H1 (cell line): ENCODE results near the gene CFAP100. TPM values are rescaled to one million over a fixed set of nuclear protein-coding genes. Genes with fewer than 3 reads are reported as not detected.

Experiments
- CTCF ChIA-PET: fragments of 300-600 bp; sonication (Branson Sonifier 250); formaldehyde crosslinking; loops from one replicate; lab custom pipeline; 2021; ENCODE audit not compliant: partially characterized antibody; lab: Charles Lee
- POLR2A ChIA-PET: fragments of 300-600 bp; sonication (Branson Sonifier 250); formaldehyde crosslinking; loops from one replicate; lab custom pipeline; 2021; ENCODE audit warnings: inconsistent platforms; ENCODE audit not compliant: partially characterized antibody; lab: Charles Lee
- DNase-seq, 2 experiments: peaks; one replicate each; pipeline versions ENCODE4 v3.0.0 to v3.0.0-alpha.2; 2010 to 2022; ENCODE audit warnings: low spot score in 2 of 2, low read depth in 1 of 2, mixed read lengths in 1 of 2
- FAIRE-seq: peaks from 2 replicates; lab custom pipeline; 2011; peaks lifted over from hg19 to GRCh38; lab: Jason Lieb, UNC
- H2AFZ ChIP-seq: 2 replicates; pipeline ENCODE4 v1.8.1; 2012; ENCODE audit warnings: low read length, inconsistent platforms
- H2AK5ac ChIP-seq: 2 replicates; pipeline ENCODE4 v1.6.1; 2013; ENCODE audit warnings: low read depth, low read length
- H2BK120ac ChIP-seq: replicated peaks from 2 replicates; pipeline ENCODE3; 2013; ENCODE audit warnings: low read depth, low read length, inconsistent platforms
- H2BK12ac ChIP-seq: 2 replicates; pipeline ENCODE4 v1.6.1; 2013; ENCODE audit warnings: low read depth, low read length
- H2BK15ac ChIP-seq: 2 replicates; pipeline ENCODE4 v1.6.1; 2013; ENCODE audit warnings: low read length
- H2BK20ac ChIP-seq: 2 replicates; pipeline ENCODE4 v1.6.1; 2013; ENCODE audit warnings: low read length
- H2BK5ac ChIP-seq: 2 replicates; pipeline ENCODE4 v1.6.1; 2013; ENCODE audit warnings: low read depth, low read length
- H3K14ac ChIP-seq: 2 replicates; pipeline ENCODE4 v1.6.1; 2013; ENCODE audit warnings: inconsistent platforms; ENCODE audit not compliant: insufficient read length
- H3K18ac ChIP-seq: 2 replicates; pipeline ENCODE4 v1.6.1; 2013; ENCODE audit warnings: low read length; ENCODE audit errors: extremely low read depth
- H3K23ac ChIP-seq: 2 replicates; pipeline ENCODE4 v1.6.1; 2013; ENCODE audit warnings: inconsistent platforms; ENCODE audit not compliant: insufficient read length
- H3K23me2 ChIP-seq: 2 replicates; pipeline ENCODE4 v1.6.1; 2013; ENCODE audit warnings: low read depth, low read length
- H3K27ac ChIP-seq: 2 replicates; pipeline ENCODE4 v1.6.1; 2011; ENCODE audit warnings: low read depth, low read length, inconsistent platforms
- H3K27me3 ChIP-seq, 4 experiments: replicated peaks in 1 of 4; 1 replicate in 1 of 4; 2 replicates in 3 of 4; pipeline versions ENCODE4 v1.6.1 to v1.8.1; 2011 to 2013; ENCODE audit warnings: low read length in 3 of 4, mild to moderate bottlenecking in 3 of 4, inconsistent platforms in 2 of 4, mixed read lengths in 2 of 4, moderate library complexity in 1 of 4; ENCODE audit not compliant: control insufficient read depth in 3 of 4, insufficient read depth in 3 of 4; ENCODE audit errors: extremely low read depth in 1 of 4
- H3K36me3 ChIP-seq, 4 experiments: 2 replicates each; pipeline versions ENCODE4 v1.6.1 to v1.8.1; 2011 to 2013; ENCODE audit warnings: mild to moderate bottlenecking in 4 of 4, low read length in 3 of 4, moderate library complexity in 2 of 4, control low read depth in 1 of 4, inconsistent platforms in 1 of 4; ENCODE audit not compliant: insufficient read depth in 4 of 4, control insufficient read depth in 2 of 4
- H3K4ac ChIP-seq: replicated peaks from 2 replicates; pipeline ENCODE3; 2013; ENCODE audit warnings: low read length, low read depth, mixed read lengths, inconsistent platforms; ENCODE audit not compliant: insufficient read length
- H3K4me1 ChIP-seq, 4 experiments: replicated peaks in 1 of 4; 1 replicate in 1 of 4; 2 replicates in 3 of 4; pipeline versions ENCODE4 v1.6.1 to v1.8.1; 2011 to 2013; ENCODE audit warnings: low read length in 3 of 4, inconsistent platforms in 2 of 4, mixed read lengths in 1 of 4; ENCODE audit not compliant: insufficient read depth in 4 of 4, control insufficient read depth in 3 of 4
- H3K4me2 ChIP-seq, 2 experiments: 2 replicates each; pipeline versions ENCODE4 v1.6.1 to v1.8.1; 2011 to 2013; ENCODE audit warnings: low read depth in 2 of 2, low read length in 2 of 2, control low read depth in 1 of 2, inconsistent platforms in 1 of 2, mild to moderate bottlenecking in 1 of 2; ENCODE audit not compliant: insufficient read depth in 1 of 2
- H3K4me3 ChIP-seq, 4 experiments: fragments of 200-600, 300-600 bp in 1 of 4; sonication (generic), shearing (Covaris generic), sonication (Bioruptor Twin) in 1 of 4; 2 replicates each; pipeline versions ENCODE4 v1.5.1 to v1.8.1; 2011 to 2016; ENCODE audit warnings: low read length in 4 of 4, low read depth in 3 of 4, control low read depth in 2 of 4, inconsistent platforms in 2 of 4, mild to moderate bottlenecking in 2 of 4, mixed read lengths in 1 of 4, moderate library complexity in 1 of 4; ENCODE audit not compliant: insufficient read depth in 2 of 4; ENCODE audit errors: extremely low read depth in 1 of 4
- H3K56ac ChIP-seq: replicated peaks from 2 replicates; pipeline ENCODE3; 2013; ENCODE audit warnings: low read depth, mild to moderate bottlenecking, mixed read lengths, low read length, inconsistent platforms; ENCODE audit not compliant: insufficient read length
- H3K79me1 ChIP-seq: 2 replicates; pipeline ENCODE4 v1.6.1; 2013; ENCODE audit warnings: low read depth, low read length, control low read depth
- H3K79me2 ChIP-seq, 2 experiments: 2 replicates each; pipeline versions ENCODE4 v1.6.1 to v1.8.1; 2012 to 2013; ENCODE audit warnings: low read length in 2 of 2, mild to moderate bottlenecking in 2 of 2, inconsistent platforms in 1 of 2; ENCODE audit not compliant: insufficient read depth in 2 of 2, control insufficient read depth in 1 of 2
- H3K9ac ChIP-seq, 4 experiments: replicated peaks in 1 of 4; 1 replicate in 1 of 4; 2 replicates in 3 of 4; pipeline versions ENCODE4 v1.6.1 to v1.8.1; 2011 to 2013; ENCODE audit warnings: low read depth in 3 of 4, low read length in 3 of 4, control low read depth in 2 of 4, mild to moderate bottlenecking in 2 of 4, moderate library complexity in 2 of 4, inconsistent platforms in 1 of 4; ENCODE audit errors: extremely low read depth in 1 of 4
- H3K9me3 ChIP-seq, 2 experiments: 2 replicates each; pipeline versions ENCODE4 v1.6.1 to v1.8.1; 2012 to 2013; ENCODE audit warnings: mild to moderate bottlenecking in 2 of 2, moderate library complexity in 2 of 2, control low read depth in 1 of 2, inconsistent platforms in 1 of 2, low read depth in 1 of 2, low read length in 1 of 2, mixed read lengths in 1 of 2; ENCODE audit not compliant: insufficient read depth in 2 of 2
- H4K20me1 ChIP-seq, 2 experiments: replicated peaks in 1 of 2; 2 replicates each; pipeline versions ENCODE3 to v1.8.1; 2011 to 2013; ENCODE audit warnings: inconsistent platforms in 2 of 2, low read length in 2 of 2, mild to moderate bottlenecking in 1 of 2; ENCODE audit not compliant: insufficient read depth in 2 of 2, control insufficient read depth in 1 of 2
- H4K5ac ChIP-seq: 2 replicates; pipeline ENCODE4 v1.6.1; 2013; ENCODE audit warnings: low read length, low read depth, mixed read lengths, inconsistent platforms; ENCODE audit not compliant: insufficient read length
- H4K8ac ChIP-seq: 2 replicates; pipeline ENCODE4 v1.8.0; 2013; ENCODE audit warnings: mild to moderate bottlenecking, moderate library complexity, low read length, inconsistent platforms; ENCODE audit not compliant: insufficient read depth; ENCODE audit errors: extremely low read depth
- H4K91ac ChIP-seq: replicated peaks from 2 replicates; pipeline ENCODE3; 2013; ENCODE audit warnings: low read length, mixed read lengths, inconsistent platforms; ENCODE audit not compliant: insufficient read length
- E2F6 ChIP-seq: IDR thresholded peaks from 2 replicates; pipeline ENCODE4 v1.6.1; 2012; ENCODE audit warnings: inconsistent platforms
- PHF8 ChIP-seq: fragments of 200-600 bp; sonication (generic); conservative IDR thresholded peaks from 2 replicates; pipeline ENCODE4 v1.7.1; 2012; ENCODE audit warnings: low read depth, mild to moderate bottlenecking, inconsistent platforms, low read length, moderate library complexity
- POLR2A ChIP-seq, 2 experiments: IDR thresholded peaks; 1 replicate in 1 of 2; 2 replicates in 1 of 2; pipeline ENCODE4 v1.6.1; 2011; ENCODE audit warnings: low read depth in 2 of 2, low read length in 2 of 2, mild to moderate bottlenecking in 2 of 2; ENCODE audit errors: control extremely low read depth in 1 of 2
- SAP30 ChIP-seq: fragments of 300-600 bp; sonication (generic); IDR thresholded peaks from 2 replicates; pipeline ENCODE4 v1.7.1; 2012; ENCODE audit warnings: low read length, moderate library complexity, mild to moderate bottlenecking, inconsistent platforms; ENCODE audit not compliant: insufficient read depth, insufficient replicate concordance
- SP1 ChIP-seq: IDR thresholded peaks from 2 replicates; pipeline ENCODE4 v1.6.1; 2011; ENCODE audit warnings: low read depth, low read length
- SP2 ChIP-seq: IDR thresholded peaks from 2 replicates; pipeline ENCODE4 v1.6.1; 2012; ENCODE audit warnings: mild to moderate bottlenecking, low read length, inconsistent platforms
- ZNF274 ChIP-seq: IDR thresholded peaks from 2 replicates; pipeline ENCODE4 v1.7.0; 2012; ENCODE audit warnings: low read length, borderline replicate concordance; ENCODE audit errors: extremely low read depth
- WGBS, 2 experiments: shearing (Covaris generic) in 1 of 2; methylation state at CpG; one replicate each; pipeline versions ENCODE4 v1.1.6 to v1.1.7; 2013 to 2015; ENCODE audit warnings: low lambda C conversion rate in 2 of 2, mixed read lengths in 2 of 2, inconsistent platforms in 1 of 2, low coverage in 1 of 2, missing lambda C conversion rate in 1 of 2; ENCODE audit not compliant: insufficient replicate concordance in 2 of 2, insufficient coverage in 1 of 2, insufficient read length in 1 of 2; ENCODE audit errors: extremely low coverage in 1 of 2, missing lambda C conversion rate in 1 of 2; 5-methylcytosine and 5-hydroxymethylcytosine counted together
- polyA plus RNA-seq, 7 experiments: library from polyadenylated mRNA; depleted of rRNA in 3 of 7; stranded (reverse) in 5 of 7; unstranded in 2 of 7; fragments of >200 nt in 5 of 7; fragments of 200-250 nt in 2 of 7; gene quantifications; 1 replicate in 5 of 7; 2 replicates in 1 of 7; 4 replicates in 1 of 7; pipeline versions ENCODE4 v1.2.1 to v1.2.3, GENCODE V29; 2011 to 2013; ENCODE audit warnings: missing spikeins in 2 of 7, mixed read lengths in 2 of 7
- total RNA-seq: library from RNA; stranded (reverse); fragmentation: NEBNext Ultra II Directional; extraction: Animal tissue kit (Norgen Biotek cat#: 25700); gene quantifications from 2 replicates; pipeline ENCODE4 v1.2.1, GENCODE V29; 2021
- TF ChIP-seq, protein P1 (sequence below): IDR thresholded peaks from 2 replicates; pipeline ENCODE4 v1.6.1; 2012; ENCODE audit warnings: inconsistent platforms

Gene CFAP100
- total and polyA plus RNA-seq, 2 of the 8 experiments (the other 6 are each of a cell fraction or from before 2014, with no cell fraction given), result 0.17 TPM; not detected in 1

GRCh38 chr3:126485176-126485897 is 90.6 kb downstream of the CFAP100 start:
- no peak overlapping the region for H2BK12ac ChIP-seq
- H3K79me1 ChIP-seq, result no peaks in the 10 kb centered on the region
- peaks cover 0 to 22% (median 9%) of the 10 kb centered on the region in 4 experiments; a peak in 6 of 7 replicates for H3K4me1 ChIP-seq
- no peak overlapping the region for H3K23ac ChIP-seq
- H3K4me3 ChIP-seq, result peak overlapping the region in 1 of 4 experiments; percentile 31; a peak in 1 of 8 replicates
- no peak overlapping the region for H2AK5ac ChIP-seq
- no peak overlapping the region for H3K56ac ChIP-seq
- H3K36me3 ChIP-seq, result no peaks in the 10 kb centered on the region
- no peak overlapping the region for H4K5ac ChIP-seq
- no peak overlapping the region for H2BK15ac ChIP-seq
- 0 out of 7 replicates have a peak, but pooled peaks cover 0 to 2% (median 0%) of the 10 kb centered on the region in 4 experiments for H3K27me3 ChIP-seq
- no peaks in the 10 kb centered on the region for H3K79me2 ChIP-seq
- DNase-seq (no peak), FAIRE-seq (no peak)
- CTCF ChIA-PET, result interaction anchor here (0.6 to 5.7 kb wide), 5 partner anchors 13 to 230 kb away, joined by 3 to 49 read pairs (median 3); no protein-coding TSS in a partner anchor
- H2AFZ ChIP-seq, result no peak overlapping the region
- H3K14ac ChIP-seq, result no peak overlapping the region
- no peak overlapping the region for H4K8ac ChIP-seq
- H3K9ac ChIP-seq, result no peak overlapping the region
- no peaks in the 10 kb centered on the region for H4K20me1 ChIP-seq
- H3K4ac ChIP-seq, result no peak overlapping the region
- H2BK120ac ChIP-seq, result peak overlapping the region; percentile 34
- H3K4me2 ChIP-seq, result peak overlapping the region; percentile 36 to 38; a peak in 3 of 4 replicates
- POLR2A ChIA-PET, result interaction anchor here (1.6 to 4.6 kb wide), 2 partner anchors 10 to 20 kb away, joined by 3 to 23 read pairs; partner anchors contain the start of gene ZXDC
- H4K91ac ChIP-seq, result peak overlapping the region; percentile 92
- WGBS, 2 experiments, result 57% methylated on average over 7 of the region's 8 CpGs; no CpG with 5 or more reads in 1 of the 2 experiments
- H3K18ac ChIP-seq, result no peak overlapping the region
- H3K9me3 ChIP-seq, result no peaks in the 10 kb centered on the region
- H3K23me2 ChIP-seq, result no peaks in the 10 kb centered on the region
- H2BK20ac ChIP-seq, result peak overlapping the region; percentile 63; the same call in 1 of the 2 replicates
- TF ChIP-seq ZNF274, result no peak
- no peak for TF ChIP-seq POLR2A (IDR thresholded peaks at IDR 0.05; ENCODE audit: control extremely low read depth in 1 of 2, low read depth in 2 of 2, low read length in 2 of 2)
- TF ChIP-seq E2F6, result no peak
- no peak for TF ChIP-seq PHF8
- TF ChIP-seq SP2, result no peak
- TF ChIP-seq, protein P1, sequence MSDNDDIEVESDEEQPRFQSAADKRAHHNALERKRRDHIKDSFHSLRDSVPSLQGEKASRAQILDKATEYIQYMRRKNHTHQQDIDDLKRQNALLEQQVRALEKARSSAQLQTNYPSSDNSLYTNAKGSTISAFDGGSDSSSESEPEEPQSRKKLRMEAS, result 0 out of 2 replicates have a peak, but pooled peaks have one; percentile 8
- no peak for TF ChIP-seq SP1
- no peak for TF ChIP-seq SAP30
- TF ChIP-seq, all 59 proteins: peak for 1
- H2BK5ac ChIP-seq, result no peak overlapping the region
- H3K27ac ChIP-seq, result no peak overlapping the region; the same call in 1 of the 2 replicates
